Measurements from ENCODE around the gene MICU1. TPM values are rescaled to one million over a fixed set of nuclear protein-coding genes. Genes with fewer than 3 reads are reported as not detected.

MICU1 gene
- total and polyA plus RNA-seq, 10 of the 15 experiments (the other 5 are each of a cell fraction or from before 2014, with no cell fraction given), result 18.2 to 36.4 (median 22.2) TPM

DNA sequence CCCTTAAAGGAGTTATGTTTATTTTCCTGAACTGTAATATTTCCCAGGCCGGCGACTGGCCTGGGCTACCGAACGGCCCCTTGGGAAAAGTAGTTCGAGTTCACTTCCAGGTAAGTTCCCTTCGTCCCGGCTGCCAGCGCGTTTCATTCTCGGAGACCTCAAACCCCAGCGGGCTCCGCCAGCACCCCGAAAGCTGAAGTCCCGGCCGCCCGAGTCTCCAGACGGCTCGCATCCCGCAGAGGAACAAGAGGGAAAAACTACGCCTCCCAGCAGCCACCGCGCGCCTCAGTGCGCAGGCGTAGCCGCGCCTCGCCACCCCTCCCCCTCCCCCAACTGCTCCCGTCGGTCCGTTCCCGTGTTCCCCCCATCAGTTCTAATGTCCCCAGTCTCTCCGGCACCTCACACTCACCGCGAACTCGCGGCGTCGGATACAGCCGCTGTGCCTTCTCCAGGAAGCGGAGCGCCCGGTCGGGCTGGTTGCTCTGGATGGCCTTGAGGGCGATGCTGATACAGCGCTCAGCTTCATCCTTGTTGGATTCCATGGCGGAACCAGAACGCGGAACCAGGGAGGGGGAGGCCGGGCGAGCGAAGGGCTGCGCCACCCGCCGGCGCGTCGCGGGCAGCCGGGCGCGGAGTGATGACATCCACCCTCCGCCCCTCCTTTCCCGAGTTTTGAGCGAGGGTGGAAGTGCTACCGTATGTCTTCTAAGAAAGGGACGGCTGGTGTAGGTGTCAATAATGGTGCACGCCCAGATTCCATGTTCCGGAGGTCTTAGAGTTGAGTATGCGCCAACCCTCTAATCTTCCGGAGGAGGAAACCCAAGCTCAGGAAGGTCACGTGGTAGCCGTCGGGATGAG is 271.3 kb downstream of the MICU1 start, which contains the start of gene DNAJB12 (continued):
- TF ChIP-seq, protein P1, sequence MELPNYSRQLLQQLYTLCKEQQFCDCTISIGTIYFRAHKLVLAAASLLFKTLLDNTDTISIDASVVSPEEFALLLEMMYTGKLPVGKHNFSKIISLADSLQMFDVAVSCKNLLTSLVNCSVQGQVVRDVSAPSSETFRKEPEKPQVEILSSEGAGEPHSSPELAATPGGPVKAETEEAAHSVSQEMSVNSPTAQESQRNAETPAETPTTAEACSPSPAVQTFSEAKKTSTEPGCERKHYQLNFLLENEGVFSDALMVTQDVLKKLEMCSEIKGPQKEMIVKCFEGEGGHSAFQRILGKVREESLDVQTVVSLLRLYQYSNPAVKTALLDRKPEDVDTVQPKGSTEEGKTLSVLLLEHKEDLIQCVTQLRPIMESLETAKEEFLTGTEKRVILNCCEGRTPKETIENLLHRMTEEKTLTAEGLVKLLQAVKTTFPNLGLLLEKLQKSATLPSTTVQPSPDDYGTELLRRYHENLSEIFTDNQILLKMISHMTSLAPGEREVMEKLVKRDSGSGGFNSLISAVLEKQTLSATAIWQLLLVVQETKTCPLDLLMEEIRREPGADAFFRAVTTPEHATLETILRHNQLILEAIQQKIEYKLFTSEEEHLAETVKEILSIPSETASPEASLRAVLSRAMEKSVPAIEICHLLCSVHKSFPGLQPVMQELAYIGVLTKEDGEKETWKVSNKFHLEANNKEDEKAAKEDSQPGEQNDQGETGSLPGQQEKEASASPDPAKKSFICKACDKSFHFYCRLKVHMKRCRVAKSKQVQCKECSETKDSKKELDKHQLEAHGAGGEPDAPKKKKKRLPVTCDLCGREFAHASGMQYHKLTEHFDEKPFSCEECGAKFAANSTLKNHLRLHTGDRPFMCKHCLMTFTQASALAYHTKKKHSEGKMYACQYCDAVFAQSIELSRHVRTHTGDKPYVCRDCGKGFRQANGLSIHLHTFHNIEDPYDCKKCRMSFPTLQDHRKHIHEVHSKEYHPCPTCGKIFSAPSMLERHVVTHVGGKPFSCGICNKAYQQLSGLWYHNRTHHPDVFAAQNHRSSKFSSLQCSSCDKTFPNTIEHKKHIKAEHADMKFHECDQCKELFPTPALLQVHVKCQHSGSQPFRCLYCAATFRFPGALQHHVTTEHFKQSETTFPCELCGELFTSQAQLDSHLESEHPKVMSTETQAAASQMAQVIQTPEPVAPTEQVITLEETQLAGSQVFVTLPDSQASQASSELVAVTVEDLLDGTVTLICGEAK (IDR thresholded peaks at IDR 0.05; ENCODE audit: borderline replicate concordance), result peak; percentile 96
- TF ChIP-seq IRF4 (IDR thresholded peaks at IDR 0.05; ENCODE audit: low read depth, low read length) (peak; percentile 20; the same call in 1 of the 2 replicates), SIX5 (IDR thresholded peaks at IDR 0.05; ENCODE audit: low read depth, low read length, severe bottlenecking) (peak; percentile 78), SREBF2 (IDR thresholded peaks at IDR 0.05; ENCODE audit: low read length) (no peak), HDAC2 (IDR thresholded peaks at IDR 0.05) (no peak), ZNF274 (IDR thresholded peaks at IDR 0.05; ENCODE audit: insufficient read depth, insufficient read length) (no peak), ASH2L (IDR thresholded peaks at IDR 0.05; ENCODE audit: borderline replicate concordance, low read depth) (peak; percentile 99), ZNF384 (IDR thresholded peaks at IDR 0.05; ENCODE audit: borderline replicate concordance, low read depth, low read length) (no peak), FOS (IDR thresholded peaks at IDR 0.05; ENCODE audit: borderline replicate concordance, extremely low read depth, insufficient read length) (no peak), PAX8 (IDR thresholded peaks at IDR 0.05) (no peak), PAX5 (IDR thresholded peaks at IDR 0.05; ENCODE audit: borderline replicate concordance, low read depth, low read length) (peak; percentile 50; the same call in 1 of the 2 replicates), IKZF1 (conservative IDR thresholded peaks at IDR 0.05) (peak; percentile 98)
- TF ChIP-seq, protein P2, sequence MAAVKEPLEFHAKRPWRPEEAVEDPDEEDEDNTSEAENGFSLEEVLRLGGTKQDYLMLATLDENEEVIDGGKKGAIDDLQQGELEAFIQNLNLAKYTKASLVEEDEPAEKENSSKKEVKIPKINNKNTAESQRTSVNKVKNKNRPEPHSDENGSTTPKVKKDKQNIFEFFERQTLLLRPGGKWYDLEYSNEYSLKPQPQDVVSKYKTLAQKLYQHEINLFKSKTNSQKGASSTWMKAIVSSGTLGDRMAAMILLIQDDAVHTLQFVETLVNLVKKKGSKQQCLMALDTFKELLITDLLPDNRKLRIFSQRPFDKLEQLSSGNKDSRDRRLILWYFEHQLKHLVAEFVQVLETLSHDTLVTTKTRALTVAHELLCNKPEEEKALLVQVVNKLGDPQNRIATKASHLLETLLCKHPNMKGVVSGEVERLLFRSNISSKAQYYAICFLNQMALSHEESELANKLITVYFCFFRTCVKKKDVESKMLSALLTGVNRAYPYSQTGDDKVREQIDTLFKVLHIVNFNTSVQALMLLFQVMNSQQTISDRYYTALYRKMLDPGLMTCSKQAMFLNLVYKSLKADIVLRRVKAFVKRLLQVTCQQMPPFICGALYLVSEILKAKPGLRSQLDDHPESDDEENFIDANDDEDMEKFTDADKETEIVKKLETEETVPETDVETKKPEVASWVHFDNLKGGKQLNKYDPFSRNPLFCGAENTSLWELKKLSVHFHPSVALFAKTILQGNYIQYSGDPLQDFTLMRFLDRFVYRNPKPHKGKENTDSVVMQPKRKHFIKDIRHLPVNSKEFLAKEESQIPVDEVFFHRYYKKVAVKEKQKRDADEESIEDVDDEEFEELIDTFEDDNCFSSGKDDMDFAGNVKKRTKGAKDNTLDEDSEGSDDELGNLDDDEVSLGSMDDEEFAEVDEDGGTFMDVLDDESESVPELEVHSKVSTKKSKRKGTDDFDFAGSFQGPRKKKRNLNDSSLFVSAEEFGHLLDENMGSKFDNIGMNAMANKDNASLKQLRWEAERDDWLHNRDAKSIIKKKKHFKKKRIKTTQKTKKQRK (IDR thresholded peaks at IDR 0.05; ENCODE audit: low read depth, low read length), result no peak
- TF ChIP-seq, protein P3, sequence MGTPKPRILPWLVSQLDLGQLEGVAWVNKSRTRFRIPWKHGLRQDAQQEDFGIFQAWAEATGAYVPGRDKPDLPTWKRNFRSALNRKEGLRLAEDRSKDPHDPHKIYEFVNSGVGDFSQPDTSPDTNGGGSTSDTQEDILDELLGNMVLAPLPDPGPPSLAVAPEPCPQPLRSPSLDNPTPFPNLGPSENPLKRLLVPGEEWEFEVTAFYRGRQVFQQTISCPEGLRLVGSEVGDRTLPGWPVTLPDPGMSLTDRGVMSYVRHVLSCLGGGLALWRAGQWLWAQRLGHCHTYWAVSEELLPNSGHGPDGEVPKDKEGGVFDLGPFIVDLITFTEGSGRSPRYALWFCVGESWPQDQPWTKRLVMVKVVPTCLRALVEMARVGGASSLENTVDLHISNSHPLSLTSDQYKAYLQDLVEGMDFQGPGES (IDR thresholded peaks at IDR 0.05), result no peak
- TF ChIP-seq, protein P4, sequence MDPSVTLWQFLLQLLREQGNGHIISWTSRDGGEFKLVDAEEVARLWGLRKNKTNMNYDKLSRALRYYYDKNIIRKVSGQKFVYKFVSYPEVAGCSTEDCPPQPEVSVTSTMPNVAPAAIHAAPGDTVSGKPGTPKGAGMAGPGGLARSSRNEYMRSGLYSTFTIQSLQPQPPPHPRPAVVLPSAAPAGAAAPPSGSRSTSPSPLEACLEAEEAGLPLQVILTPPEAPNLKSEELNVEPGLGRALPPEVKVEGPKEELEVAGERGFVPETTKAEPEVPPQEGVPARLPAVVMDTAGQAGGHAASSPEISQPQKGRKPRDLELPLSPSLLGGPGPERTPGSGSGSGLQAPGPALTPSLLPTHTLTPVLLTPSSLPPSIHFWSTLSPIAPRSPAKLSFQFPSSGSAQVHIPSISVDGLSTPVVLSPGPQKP (IDR thresholded peaks at IDR 0.05; ENCODE audit: low read depth, low read length), result peak; percentile 64
- TF ChIP-seq, protein P5, sequence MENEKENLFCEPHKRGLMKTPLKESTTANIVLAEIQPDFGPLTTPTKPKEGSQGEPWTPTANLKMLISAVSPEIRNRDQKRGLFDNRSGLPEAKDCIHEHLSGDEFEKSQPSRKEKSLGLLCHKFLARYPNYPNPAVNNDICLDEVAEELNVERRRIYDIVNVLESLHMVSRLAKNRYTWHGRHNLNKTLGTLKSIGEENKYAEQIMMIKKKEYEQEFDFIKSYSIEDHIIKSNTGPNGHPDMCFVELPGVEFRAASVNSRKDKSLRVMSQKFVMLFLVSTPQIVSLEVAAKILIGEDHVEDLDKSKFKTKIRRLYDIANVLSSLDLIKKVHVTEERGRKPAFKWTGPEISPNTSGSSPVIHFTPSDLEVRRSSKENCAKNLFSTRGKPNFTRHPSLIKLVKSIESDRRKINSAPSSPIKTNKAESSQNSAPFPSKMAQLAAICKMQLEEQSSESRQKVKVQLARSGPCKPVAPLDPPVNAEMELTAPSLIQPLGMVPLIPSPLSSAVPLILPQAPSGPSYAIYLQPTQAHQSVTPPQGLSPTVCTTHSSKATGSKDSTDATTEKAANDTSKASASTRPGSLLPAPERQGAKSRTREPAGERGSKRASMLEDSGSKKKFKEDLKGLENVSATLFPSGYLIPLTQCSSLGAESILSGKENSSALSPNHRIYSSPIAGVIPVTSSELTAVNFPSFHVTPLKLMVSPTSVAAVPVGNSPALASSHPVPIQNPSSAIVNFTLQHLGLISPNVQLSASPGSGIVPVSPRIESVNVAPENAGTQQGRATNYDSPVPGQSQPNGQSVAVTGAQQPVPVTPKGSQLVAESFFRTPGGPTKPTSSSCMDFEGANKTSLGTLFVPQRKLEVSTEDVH (IDR thresholded peaks at IDR 0.05; ENCODE audit: low read depth, partially characterized antibody), result no peak

Measured in GM12878 (cell line).